H1 (cell line): Measurements from ENCODE around the gene SS18. TPM values are rescaled to one million over a fixed set of nuclear protein-coding genes. Genes with fewer than 3 reads are reported as not detected.

Experiments
- CTCF ChIA-PET: fragments of 300-600 bp; sonication (Branson Sonifier 250); formaldehyde crosslinking; loops from one replicate; lab custom pipeline; 2021; ENCODE audit not compliant: partially characterized antibody; lab: Charles Lee
- POLR2A ChIA-PET: fragments of 300-600 bp; sonication (Branson Sonifier 250); formaldehyde crosslinking; loops from one replicate; lab custom pipeline; 2021; ENCODE audit warnings: inconsistent platforms; ENCODE audit not compliant: partially characterized antibody; lab: Charles Lee
- DNase-seq, 2 experiments: peaks; one replicate each; pipeline versions ENCODE4 v3.0.0 to v3.0.0-alpha.2; 2010 to 2022; ENCODE audit warnings: low spot score in 2 of 2, low read depth in 1 of 2, mixed read lengths in 1 of 2
- FAIRE-seq: peaks from 2 replicates; lab custom pipeline; 2011; peaks lifted over from hg19 to GRCh38; lab: Jason Lieb, UNC
- H2AFZ ChIP-seq: 2 replicates; pipeline ENCODE4 v1.8.1; 2012; ENCODE audit warnings: low read length, inconsistent platforms
- H2AK5ac ChIP-seq: 2 replicates; pipeline ENCODE4 v1.6.1; 2013; ENCODE audit warnings: low read depth, low read length
- H2BK120ac ChIP-seq: replicated peaks from 2 replicates; pipeline ENCODE3; 2013; ENCODE audit warnings: low read depth, low read length, inconsistent platforms
- H2BK12ac ChIP-seq: 2 replicates; pipeline ENCODE4 v1.6.1; 2013; ENCODE audit warnings: low read depth, low read length
- H2BK15ac ChIP-seq: 2 replicates; pipeline ENCODE4 v1.6.1; 2013; ENCODE audit warnings: low read length
- H2BK20ac ChIP-seq: 2 replicates; pipeline ENCODE4 v1.6.1; 2013; ENCODE audit warnings: low read length
- H2BK5ac ChIP-seq: 2 replicates; pipeline ENCODE4 v1.6.1; 2013; ENCODE audit warnings: low read depth, low read length
- H3K14ac ChIP-seq: 2 replicates; pipeline ENCODE4 v1.6.1; 2013; ENCODE audit warnings: inconsistent platforms; ENCODE audit not compliant: insufficient read length
- H3K18ac ChIP-seq: 2 replicates; pipeline ENCODE4 v1.6.1; 2013; ENCODE audit warnings: low read length; ENCODE audit errors: extremely low read depth
- H3K23ac ChIP-seq: 2 replicates; pipeline ENCODE4 v1.6.1; 2013; ENCODE audit warnings: inconsistent platforms; ENCODE audit not compliant: insufficient read length
- H3K23me2 ChIP-seq: 2 replicates; pipeline ENCODE4 v1.6.1; 2013; ENCODE audit warnings: low read depth, low read length
- H3K27ac ChIP-seq: 2 replicates; pipeline ENCODE4 v1.6.1; 2011; ENCODE audit warnings: low read depth, low read length, inconsistent platforms
- H3K27me3 ChIP-seq, 4 experiments: replicated peaks in 1 of 4; 1 replicate in 1 of 4; 2 replicates in 3 of 4; pipeline versions ENCODE4 v1.6.1 to v1.8.1; 2011 to 2013; ENCODE audit warnings: low read length in 3 of 4, mild to moderate bottlenecking in 3 of 4, inconsistent platforms in 2 of 4, mixed read lengths in 2 of 4, moderate library complexity in 1 of 4; ENCODE audit not compliant: control insufficient read depth in 3 of 4, insufficient read depth in 3 of 4; ENCODE audit errors: extremely low read depth in 1 of 4
- H3K36me3 ChIP-seq, 4 experiments: 2 replicates each; pipeline versions ENCODE4 v1.6.1 to v1.8.1; 2011 to 2013; ENCODE audit warnings: mild to moderate bottlenecking in 4 of 4, low read length in 3 of 4, moderate library complexity in 2 of 4, control low read depth in 1 of 4, inconsistent platforms in 1 of 4; ENCODE audit not compliant: insufficient read depth in 4 of 4, control insufficient read depth in 2 of 4
- H3K4ac ChIP-seq: replicated peaks from 2 replicates; pipeline ENCODE3; 2013; ENCODE audit warnings: low read length, low read depth, mixed read lengths, inconsistent platforms; ENCODE audit not compliant: insufficient read length
- H3K4me1 ChIP-seq, 4 experiments: replicated peaks in 1 of 4; 1 replicate in 1 of 4; 2 replicates in 3 of 4; pipeline versions ENCODE4 v1.6.1 to v1.8.1; 2011 to 2013; ENCODE audit warnings: low read length in 3 of 4, inconsistent platforms in 2 of 4, mixed read lengths in 1 of 4; ENCODE audit not compliant: insufficient read depth in 4 of 4, control insufficient read depth in 3 of 4
- H3K4me2 ChIP-seq, 2 experiments: 2 replicates each; pipeline versions ENCODE4 v1.6.1 to v1.8.1; 2011 to 2013; ENCODE audit warnings: low read depth in 2 of 2, low read length in 2 of 2, control low read depth in 1 of 2, inconsistent platforms in 1 of 2, mild to moderate bottlenecking in 1 of 2; ENCODE audit not compliant: insufficient read depth in 1 of 2
- H3K4me3 ChIP-seq, 4 experiments: fragments of 200-600, 300-600 bp in 1 of 4; sonication (generic), shearing (Covaris generic), sonication (Bioruptor Twin) in 1 of 4; 2 replicates each; pipeline versions ENCODE4 v1.5.1 to v1.8.1; 2011 to 2016; ENCODE audit warnings: low read length in 4 of 4, low read depth in 3 of 4, control low read depth in 2 of 4, inconsistent platforms in 2 of 4, mild to moderate bottlenecking in 2 of 4, mixed read lengths in 1 of 4, moderate library complexity in 1 of 4; ENCODE audit not compliant: insufficient read depth in 2 of 4; ENCODE audit errors: extremely low read depth in 1 of 4
- H3K56ac ChIP-seq: replicated peaks from 2 replicates; pipeline ENCODE3; 2013; ENCODE audit warnings: low read depth, mild to moderate bottlenecking, mixed read lengths, low read length, inconsistent platforms; ENCODE audit not compliant: insufficient read length
- H3K79me1 ChIP-seq: 2 replicates; pipeline ENCODE4 v1.6.1; 2013; ENCODE audit warnings: low read depth, low read length, control low read depth
- H3K79me2 ChIP-seq, 2 experiments: 2 replicates each; pipeline versions ENCODE4 v1.6.1 to v1.8.1; 2012 to 2013; ENCODE audit warnings: low read length in 2 of 2, mild to moderate bottlenecking in 2 of 2, inconsistent platforms in 1 of 2; ENCODE audit not compliant: insufficient read depth in 2 of 2, control insufficient read depth in 1 of 2
- H3K9ac ChIP-seq, 4 experiments: replicated peaks in 1 of 4; 1 replicate in 1 of 4; 2 replicates in 3 of 4; pipeline versions ENCODE4 v1.6.1 to v1.8.1; 2011 to 2013; ENCODE audit warnings: low read depth in 3 of 4, low read length in 3 of 4, control low read depth in 2 of 4, mild to moderate bottlenecking in 2 of 4, moderate library complexity in 2 of 4, inconsistent platforms in 1 of 4; ENCODE audit errors: extremely low read depth in 1 of 4
- H3K9me3 ChIP-seq, 2 experiments: 2 replicates each; pipeline versions ENCODE4 v1.6.1 to v1.8.1; 2012 to 2013; ENCODE audit warnings: mild to moderate bottlenecking in 2 of 2, moderate library complexity in 2 of 2, control low read depth in 1 of 2, inconsistent platforms in 1 of 2, low read depth in 1 of 2, low read length in 1 of 2, mixed read lengths in 1 of 2; ENCODE audit not compliant: insufficient read depth in 2 of 2
- H4K20me1 ChIP-seq, 2 experiments: replicated peaks in 1 of 2; 2 replicates each; pipeline versions ENCODE3 to v1.8.1; 2011 to 2013; ENCODE audit warnings: inconsistent platforms in 2 of 2, low read length in 2 of 2, mild to moderate bottlenecking in 1 of 2; ENCODE audit not compliant: insufficient read depth in 2 of 2, control insufficient read depth in 1 of 2
- H4K5ac ChIP-seq: 2 replicates; pipeline ENCODE4 v1.6.1; 2013; ENCODE audit warnings: low read length, low read depth, mixed read lengths, inconsistent platforms; ENCODE audit not compliant: insufficient read length
- H4K8ac ChIP-seq: 2 replicates; pipeline ENCODE4 v1.8.0; 2013; ENCODE audit warnings: mild to moderate bottlenecking, moderate library complexity, low read length, inconsistent platforms; ENCODE audit not compliant: insufficient read depth; ENCODE audit errors: extremely low read depth
- H4K91ac ChIP-seq: replicated peaks from 2 replicates; pipeline ENCODE3; 2013; ENCODE audit warnings: low read length, mixed read lengths, inconsistent platforms; ENCODE audit not compliant: insufficient read length
- KDM5A ChIP-seq: fragments of 200-600 bp; IDR thresholded peaks from 2 replicates; pipeline ENCODE4 v1.7.1; 2012; ENCODE audit warnings: mild to moderate bottlenecking, low read length, inconsistent platforms, mixed read lengths
- WGBS, 2 experiments: shearing (Covaris generic) in 1 of 2; methylation state at CpG; one replicate each; pipeline versions ENCODE4 v1.1.6 to v1.1.7; 2013 to 2015; ENCODE audit warnings: low lambda C conversion rate in 2 of 2, mixed read lengths in 2 of 2, inconsistent platforms in 1 of 2, low coverage in 1 of 2, missing lambda C conversion rate in 1 of 2; ENCODE audit not compliant: insufficient replicate concordance in 2 of 2, insufficient coverage in 1 of 2, insufficient read length in 1 of 2; ENCODE audit errors: extremely low coverage in 1 of 2, missing lambda C conversion rate in 1 of 2; 5-methylcytosine and 5-hydroxymethylcytosine counted together
- polyA plus RNA-seq, 7 experiments: library from polyadenylated mRNA; depleted of rRNA in 3 of 7; stranded (reverse) in 5 of 7; unstranded in 2 of 7; fragments of >200 nt in 5 of 7; fragments of 200-250 nt in 2 of 7; gene quantifications; 1 replicate in 5 of 7; 2 replicates in 1 of 7; 4 replicates in 1 of 7; pipeline versions ENCODE4 v1.2.1 to v1.2.3, GENCODE V29; 2011 to 2013; ENCODE audit warnings: missing spikeins in 2 of 7, mixed read lengths in 2 of 7
- total RNA-seq: library from RNA; stranded (reverse); fragmentation: NEBNext Ultra II Directional; extraction: Animal tissue kit (Norgen Biotek cat#: 25700); gene quantifications from 2 replicates; pipeline ENCODE4 v1.2.1, GENCODE V29; 2021
- TF ChIP-seq, protein P1 (sequence below): IDR thresholded peaks from 2 replicates; pipeline ENCODE4 v1.6.1; 2012; ENCODE audit warnings: inconsistent platforms

SS18 gene
- total and polyA plus RNA-seq, 2 of the 8 experiments (the other 6 are each of a cell fraction or from before 2014, with no cell fraction given): 83.5 to 106 TPM

- Histone ChIP-seq H4K20me1 (no peaks in the 10 kb centered on the region), H3K27me3 (no peaks in the 10 kb centered on the region), H2BK15ac (no peak overlapping the region), H3K23ac (no peak overlapping the region), H3K79me2 (no peaks in the 10 kb centered on the region), H3K79me1 (no peaks in the 10 kb centered on the region), H3K4me3 (no peak overlapping the region), H4K5ac (no peak overlapping the region), H3K36me3 (no peaks in the 10 kb centered on the region), H3K4ac (no peak overlapping the region), H2BK20ac (no peak overlapping the region), H3K56ac (no peak overlapping the region), H2BK120ac (no peak overlapping the region), H3K14ac (no peak overlapping the region), H3K23me2 (no peaks in the 10 kb centered on the region), H2AFZ (no peak overlapping the region), H3K18ac (no peak overlapping the region), H3K9ac (no peak overlapping the region), H4K8ac (no peak overlapping the region), H3K4me1 (no peaks in the 10 kb centered on the region), H3K9me3 (no peaks in the 10 kb centered on the region), H2BK5ac (no peak overlapping the region), H3K4me2 (no peak overlapping the region), H2BK12ac (no peak overlapping the region), H2AK5ac (no peak overlapping the region), H3K27ac (no peak overlapping the region), H4K91ac (no peak overlapping the region)
- FAIRE-seq: no peak
- ChIA-PET CTCF (interaction anchor here (0.8 to 2.0 kb wide), 2 partner anchors 17 to 40 kb away, joined by 3 to 4 read pairs; no protein-coding TSS in a partner anchor), POLR2A (no interaction called here)
- 100% methylated on average over 1 of the region's 1 CpG; no CpG with 5 or more reads in 1 of the 2 experiments for WGBS, 2 experiments
- no peak for DNase-seq
- TF ChIP-seq, protein P1, sequence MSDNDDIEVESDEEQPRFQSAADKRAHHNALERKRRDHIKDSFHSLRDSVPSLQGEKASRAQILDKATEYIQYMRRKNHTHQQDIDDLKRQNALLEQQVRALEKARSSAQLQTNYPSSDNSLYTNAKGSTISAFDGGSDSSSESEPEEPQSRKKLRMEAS: no peak
- no peak for TF ChIP-seq KDM5A
Observed at GRCh38 chr18:26104035-26104434, 13.6 kb upstream of the SS18 start.
